OCI-LY7 (cell line): Measurements from ENCODE around the gene CDC42BPB. TPM values are rescaled to one million over a fixed set of nuclear protein-coding genes. Genes with fewer than 3 reads are reported as not detected.

Experiments used
- BruUV-seq: library from RNA; stranded (reverse); fragments of 400-500 nt; replicated peaks from 2 replicates; lab custom pipeline; 2021; lab: Mats Ljungman, UMichigan
- CTCF ChIA-PET: fragments of 300-600 bp; sonication (Branson Sonifier 250); formaldehyde crosslinking; loops from one replicate; lab custom pipeline; 2022; ENCODE audit warnings: antibody characterized with exemption; ENCODE audit not compliant: unreplicated experiment; lab: Charles Lee
- POLR2A ChIA-PET: fragments of 300-600 bp; sonication (Branson Sonifier 250); formaldehyde crosslinking; loops from one replicate; lab custom pipeline; 2022; ENCODE audit warnings: antibody characterized with exemption; lab: Charles Lee
- DNase-seq: peaks from one replicate; pipeline ENCODE4 v3.0.0-alpha.2; 2015; ENCODE audit warnings: low spot score
- H2AFZ ChIP-seq: fragments of 200-600 bp; sonication (generic), shearing (Covaris generic); 2 replicates; pipeline ENCODE4 v1.6.1; 2014; ENCODE audit warnings: mild to moderate bottlenecking, antibody characterized with exemption, low read length, moderate library complexity
- H3K27ac ChIP-seq: fragments of 200-600 bp; sonication (generic); 2 replicates; pipeline ENCODE4 v1.5.1; 2014; ENCODE audit warnings: mixed run types, low read depth, mild to moderate bottlenecking, moderate library complexity, low read length, inconsistent platforms; ENCODE audit not compliant: poor library complexity, severe bottlenecking
- H3K36me3 ChIP-seq: fragments of 200-600 bp; sonication (generic); 2 replicates; pipeline ENCODE4 v1.6.1; 2014; ENCODE audit warnings: mild to moderate bottlenecking, antibody characterized with exemption, low read length, moderate library complexity, mixed read lengths; ENCODE audit not compliant: insufficient read depth
- H3K4me1 ChIP-seq: fragments of 200-600 bp; sonication (generic); 2 replicates; pipeline ENCODE4 v1.5.1; 2014; ENCODE audit warnings: mild to moderate bottlenecking, low read length; ENCODE audit not compliant: insufficient read depth, poor library complexity, severe bottlenecking
- H3K4me2 ChIP-seq: fragments of 200-600 bp; sonication (generic); 2 replicates; pipeline ENCODE4 v1.6.1; 2014; ENCODE audit warnings: mild to moderate bottlenecking, low read length
- H3K4me3 ChIP-seq: fragments of 200-600 bp; sonication (generic); 2 replicates; pipeline ENCODE4 v1.5.1; 2014; ENCODE audit warnings: mild to moderate bottlenecking, low read depth, low read length; ENCODE audit not compliant: poor library complexity, severe bottlenecking
- H3K79me2 ChIP-seq: fragments of 200-600 bp; sonication (generic); 2 replicates; pipeline ENCODE4 v1.6.1; 2016; ENCODE audit warnings: low read depth, mild to moderate bottlenecking, low read length, moderate library complexity, mixed read lengths; ENCODE audit not compliant: insufficient read depth
- H3K9me2 ChIP-seq: fragments of 200-600 bp; sonication (generic); 2 replicates; pipeline ENCODE4 v1.6.1; 2016; ENCODE audit warnings: mild to moderate bottlenecking, low read length, mixed read lengths; ENCODE audit not compliant: insufficient read depth
- H3K9me3 ChIP-seq: fragments of 200-600 bp; sonication (generic); 2 replicates; pipeline ENCODE4 v1.6.1; 2014; ENCODE audit warnings: mild to moderate bottlenecking, mixed run types, low read length, mixed read lengths
- H4K20me1 ChIP-seq: fragments of 200-600 bp; sonication (generic); 2 replicates; pipeline ENCODE4 v1.6.1; 2014; ENCODE audit warnings: mild to moderate bottlenecking, antibody characterized with exemption, low read length, moderate library complexity, mixed read lengths; ENCODE audit not compliant: insufficient read depth
- CTCF ChIP-seq: fragments of 200-600 bp; sonication (generic); conservative IDR thresholded peaks from 2 replicates; pipeline ENCODE4 v1.5.1; 2014; ENCODE audit warnings: mild to moderate bottlenecking, antibody characterized with exemption, low read length, moderate library complexity, mixed read lengths
- EZH2phosphoT487 ChIP-seq: fragments of 200-600 bp; sonication (generic); IDR thresholded peaks from 2 replicates; pipeline ENCODE4 v1.6.1; 2018; ENCODE audit warnings: low read depth, borderline replicate concordance, mild to moderate bottlenecking, mixed run types, antibody characterized with exemption, low read length, moderate library complexity, mixed read lengths
- intact Hi-C: fragments of 100-400 bp; cut with micrococcal nuclease; formaldehyde crosslinking; loops from one replicate; pipeline ENCODE4 v1.10.0; 2022; ENCODE audit not compliant: unreplicated experiment
- total RNA-seq, 2 experiments: library from RNA; depleted of rRNA in 1 of 2; stranded (reverse); fragments of >200 nt in 1 of 2; shearing (Covaris generic) in 1 of 2; gene quantifications; 2 replicates each; pipeline ENCODE4 v1.2.3, GENCODE V29; 2014 to 2022

CDC42BPB gene
- total RNA-seq, 2 experiments from 2014 or later: 0.03 to 0.46 TPM

GRCh38 chr14:102923925-102924486 lies 133.3 kb downstream of the CDC42BPB start:
- peaks cover 8% of the 10 kb centered on the region for H3K4me1 ChIP-seq
- ChIA-PET POLR2A (interaction anchor here (0.5 kb wide), 1 partner anchor 12 kb away, joined by 3 read pairs; no protein-coding TSS in a partner anchor), CTCF (no interaction called here)
- TF ChIP-seq EZH2phosphoT487: no peak
- no peak for TF ChIP-seq CTCF
- no peak overlapping the region for H3K4me3 ChIP-seq
- H3K9me3 ChIP-seq: no peaks in the 10 kb centered on the region
- BruUV-seq: no TSS peak
- no peaks in the 10 kb centered on the region for H3K9me2 ChIP-seq
- H3K79me2 ChIP-seq: no peaks in the 10 kb centered on the region
- H3K27ac ChIP-seq: no peak overlapping the region
- DNase-seq: no peak
- H3K4me2 ChIP-seq: no peak overlapping the region
- intact Hi-C loops: no loop called here
- H3K36me3 ChIP-seq: no peaks in the 10 kb centered on the region
- no peak overlapping the region for H2AFZ ChIP-seq
- no peaks in the 10 kb centered on the region for H4K20me1 ChIP-seq

- ChIA-PET CTCF (no interaction called here), POLR2A (no interaction called here)
- TF ChIP-seq EZH2phosphoT487 (no peak), CTCF (no peak)
- no peaks in the 10 kb centered on the region for H3K36me3 ChIP-seq
- H3K4me3 ChIP-seq: no peak overlapping the region
- no peaks in the 10 kb centered on the region for H3K9me2 ChIP-seq
- no peak overlapping the region for H3K4me2 ChIP-seq
- no peak overlapping the region for H3K27ac ChIP-seq
- no peaks in the 10 kb centered on the region for H4K20me1 ChIP-seq
- H2AFZ ChIP-seq: no peak overlapping the region
- H3K79me2 ChIP-seq: no peaks in the 10 kb centered on the region
- intact Hi-C loops: no loop called here
- BruUV-seq: no TSS peak
- H3K4me1 ChIP-seq: peaks cover 6% of the 10 kb centered on the region
- H3K9me3 ChIP-seq: no peaks in the 10 kb centered on the region
- DNase-seq: no peak
Observed at GRCh38 chr14:102923201-102923924, 134.0 kb downstream of the CDC42BPB start.
